ENCODE data around the gene SLC27A1.

The SLC27A1 gene

GRCh38 chr19:17456127-17456526 is 14.2 kb upstream of the SLC27A1 start:
- TF ChIP-seq, protein P1, sequence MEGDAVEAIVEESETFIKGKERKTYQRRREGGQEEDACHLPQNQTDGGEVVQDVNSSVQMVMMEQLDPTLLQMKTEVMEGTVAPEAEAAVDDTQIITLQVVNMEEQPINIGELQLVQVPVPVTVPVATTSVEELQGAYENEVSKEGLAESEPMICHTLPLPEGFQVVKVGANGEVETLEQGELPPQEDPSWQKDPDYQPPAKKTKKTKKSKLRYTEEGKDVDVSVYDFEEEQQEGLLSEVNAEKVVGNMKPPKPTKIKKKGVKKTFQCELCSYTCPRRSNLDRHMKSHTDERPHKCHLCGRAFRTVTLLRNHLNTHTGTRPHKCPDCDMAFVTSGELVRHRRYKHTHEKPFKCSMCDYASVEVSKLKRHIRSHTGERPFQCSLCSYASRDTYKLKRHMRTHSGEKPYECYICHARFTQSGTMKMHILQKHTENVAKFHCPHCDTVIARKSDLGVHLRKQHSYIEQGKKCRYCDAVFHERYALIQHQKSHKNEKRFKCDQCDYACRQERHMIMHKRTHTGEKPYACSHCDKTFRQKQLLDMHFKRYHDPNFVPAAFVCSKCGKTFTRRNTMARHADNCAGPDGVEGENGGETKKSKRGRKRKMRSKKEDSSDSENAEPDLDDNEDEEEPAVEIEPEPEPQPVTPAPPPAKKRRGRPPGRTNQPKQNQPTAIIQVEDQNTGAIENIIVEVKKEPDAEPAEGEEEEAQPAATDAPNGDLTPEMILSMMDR (IDR thresholded peaks at IDR 0.05; ENCODE audit: poor library complexity, severe bottlenecking) = no peak
- DNase-seq (ENCODE audit: low spot score) = no peak

GRCh38 chr19:17457616-17458015 is 12.7 kb upstream of the SLC27A1 start:
- H3K27me3 ChIP-seq (ENCODE audit: insufficient read depth, poor library complexity, severe bottlenecking) = peaks cover 15% of the 10 kb centered on the region
- no peaks in the 10 kb centered on the region for H3K4me1 ChIP-seq (ENCODE audit: insufficient read depth, poor library complexity, severe bottlenecking)
- TF ChIP-seq, protein P1 (IDR thresholded peaks at IDR 0.05; ENCODE audit: poor library complexity, severe bottlenecking) = no peak
- H3K4me3 ChIP-seq (ENCODE audit: severe bottlenecking) = no peak overlapping the region
- H3K9me3 ChIP-seq (ENCODE audit: severe bottlenecking) = no peaks in the 10 kb centered on the region
- no peak overlapping the region for H3K27ac ChIP-seq (ENCODE audit: poor library complexity, severe bottlenecking)
- DNase-seq (ENCODE audit: low spot score) (no peak), ATAC-seq (ENCODE audit: low read depth) (no peak)
- H3K36me3 ChIP-seq (ENCODE audit: low read depth) = no peaks in the 10 kb centered on the region

More at GRCh38 chr19:17456127-17456526, 14.2 kb upstream of the SLC27A1 start:
- ATAC-seq (ENCODE audit: low read depth) = no peak
- Histone ChIP-seq H3K9me3 (ENCODE audit: severe bottlenecking) (no peaks in the 10 kb centered on the region), H3K4me3 (ENCODE audit: severe bottlenecking) (no peak overlapping the region), H3K27me3 (ENCODE audit: insufficient read depth, poor library complexity, severe bottlenecking) (peaks cover 15% of the 10 kb centered on the region), H3K4me1 (ENCODE audit: insufficient read depth, poor library complexity, severe bottlenecking) (peaks cover 2% of the 10 kb centered on the region), H3K27ac (ENCODE audit: poor library complexity, severe bottlenecking) (no peak overlapping the region), H3K36me3 (ENCODE audit: low read depth) (no peaks in the 10 kb centered on the region)

- ATAC-seq (ENCODE audit: low read depth) = no peak
- TF ChIP-seq, protein P1 (IDR thresholded peaks at IDR 0.05; ENCODE audit: poor library complexity, severe bottlenecking) = no peak
Measured at GRCh38 chr19:17458970-17459369, 11.4 kb upstream of the SLC27A1 start.

DNA sequence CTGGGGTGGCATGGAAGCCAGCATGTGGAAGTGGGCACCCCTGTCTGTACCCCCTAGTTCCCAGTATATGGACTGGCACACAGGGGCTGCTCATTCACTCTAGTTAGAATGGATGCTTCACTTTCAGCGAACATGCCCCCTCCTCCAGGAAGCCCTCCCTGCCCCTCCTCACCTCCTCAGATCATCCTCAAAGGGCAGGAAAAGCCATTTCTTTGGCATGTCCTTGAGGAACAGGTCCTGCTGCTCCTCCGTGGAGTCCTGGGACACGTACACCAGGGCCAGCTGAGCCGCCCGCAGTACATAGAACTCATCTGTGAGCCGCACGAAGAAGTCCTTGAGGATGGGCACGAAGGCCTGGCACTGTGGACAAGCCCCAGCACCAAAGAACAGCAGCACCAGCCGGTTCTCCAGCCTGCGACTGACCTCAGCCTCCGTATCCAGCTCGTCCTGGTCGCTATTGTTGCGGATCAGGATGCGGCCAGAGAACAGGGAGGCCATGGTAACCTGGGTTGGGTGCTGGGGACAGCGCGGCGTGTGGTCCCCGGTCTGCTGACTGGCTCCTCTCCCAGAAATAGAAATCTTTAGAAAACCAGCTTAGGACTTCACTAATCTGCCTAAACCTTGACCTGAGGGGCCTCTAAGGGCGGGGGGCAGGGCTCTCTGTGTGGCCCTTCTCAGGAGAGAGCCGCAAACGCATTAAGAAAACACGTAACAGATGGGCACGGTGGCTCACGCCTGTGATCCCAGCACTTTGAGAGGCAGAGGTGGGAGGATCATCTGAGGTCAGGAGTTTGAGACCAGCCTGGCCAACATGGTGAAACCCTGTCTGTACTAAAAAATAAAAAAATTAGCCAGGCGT is 9.7 kb upstream of the SLC27A1 start, which contains the start of gene NXNL1:
TSS of gene NXNL1 (minus strand) at position 555 of the 859 bp plus-strand sequence. CDS start at position 498, 57 bp downstream.
- Histone ChIP-seq H3K27me3 (ENCODE audit: insufficient read depth, poor library complexity, severe bottlenecking) (peaks cover 5% of the 10 kb centered on the region), H3K27ac (ENCODE audit: poor library complexity, severe bottlenecking) (no peak within 1 kb of the TSS), H3K4me3 (ENCODE audit: severe bottlenecking) (no peak within 1 kb of the TSS), H3K9me3 (ENCODE audit: severe bottlenecking) (no peaks in the 10 kb centered on the region), H3K4me1 (ENCODE audit: insufficient read depth, poor library complexity, severe bottlenecking) (no peaks in the 10 kb centered on the region), H3K36me3 (ENCODE audit: low read depth) (no peaks in the 10 kb centered on the region)
- ATAC-seq (ENCODE audit: low read depth) (no peak), DNase-seq (ENCODE audit: low spot score) (no peak)
- TF ChIP-seq, protein P1 (IDR thresholded peaks at IDR 0.05; ENCODE audit: poor library complexity, severe bottlenecking) = no peak

More at GRCh38 chr19:17458970-17459369, 11.4 kb upstream of the SLC27A1 start:
- Histone ChIP-seq H3K27ac (ENCODE audit: poor library complexity, severe bottlenecking) (no peak overlapping the region), H3K4me1 (ENCODE audit: insufficient read depth, poor library complexity, severe bottlenecking) (no peaks in the 10 kb centered on the region), H3K9me3 (ENCODE audit: severe bottlenecking) (no peaks in the 10 kb centered on the region), H3K4me3 (ENCODE audit: severe bottlenecking) (no peak overlapping the region), H3K27me3 (ENCODE audit: insufficient read depth, poor library complexity, severe bottlenecking) (peaks cover 11% of the 10 kb centered on the region), H3K36me3 (ENCODE audit: low read depth) (no peaks in the 10 kb centered on the region)
- no peak for DNase-seq (ENCODE audit: low spot score)

DNA sequence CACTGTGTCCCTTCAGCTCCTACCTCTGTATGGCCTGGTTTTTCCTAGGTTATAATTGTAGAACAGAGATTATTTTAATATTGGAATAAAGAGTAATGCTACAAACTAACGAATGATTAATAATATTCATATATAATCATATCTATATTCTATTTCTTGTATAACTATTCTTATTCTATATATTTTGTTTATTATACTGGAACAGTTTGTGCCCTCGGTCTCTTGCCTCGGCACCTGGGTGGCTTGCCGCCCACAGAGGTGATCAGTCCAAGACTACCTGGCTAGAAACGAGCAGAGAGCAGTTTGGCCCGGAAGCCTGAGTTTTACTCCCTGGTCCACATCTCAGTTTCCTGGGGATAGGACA is 3.9 kb upstream of the SLC27A1 start:
- H3K4me1 ChIP-seq (ENCODE audit: insufficient read depth, poor library complexity, severe bottlenecking) = no peaks in the 10 kb centered on the region
- no peak overlapping the region for H3K4me3 ChIP-seq (ENCODE audit: severe bottlenecking)
- no peaks in the 10 kb centered on the region for H3K9me3 ChIP-seq (ENCODE audit: severe bottlenecking)
- ATAC-seq (ENCODE audit: low read depth) = no peak
- H3K27me3 ChIP-seq (ENCODE audit: insufficient read depth, poor library complexity, severe bottlenecking) = no peaks in the 10 kb centered on the region
- no peak for DNase-seq (ENCODE audit: low spot score)
- TF ChIP-seq, protein P1 (IDR thresholded peaks at IDR 0.05; ENCODE audit: poor library complexity, severe bottlenecking) = peak; percentile 66
- no peaks in the 10 kb centered on the region for H3K36me3 ChIP-seq (ENCODE audit: low read depth)
- H3K27ac ChIP-seq (ENCODE audit: poor library complexity, severe bottlenecking) = no peak overlapping the region

Measured in RWPE2 (cell line).